Osteoblast (primary cell): ENCODE data around the gene PLOD1. TPM values are rescaled to one million over a fixed set of nuclear protein-coding genes. Genes with fewer than 3 reads are reported as not detected.

Experiments used
- DNase-seq: peaks from one replicate; pipeline ENCODE4 v3.0.0; 2011; ENCODE audit warnings: low spot score, mixed read lengths; ENCODE audit not compliant: insufficient read length; ENCODE audit errors: missing footprints
- H2AFZ ChIP-seq: 2 replicates; pipeline ENCODE4 v1.6.0; 2011; ENCODE audit warnings: mild to moderate bottlenecking, low read length
- H3K27ac ChIP-seq: 2 replicates; pipeline ENCODE4 v1.5.1; 2011; ENCODE audit warnings: mild to moderate bottlenecking, low read depth, low read length, moderate library complexity
- H3K27me3 ChIP-seq: 2 replicates; pipeline ENCODE4 v1.6.0; 2012; ENCODE audit warnings: mild to moderate bottlenecking, control low read depth, inconsistent platforms, low read length, moderate library complexity; ENCODE audit not compliant: insufficient read depth
- H3K36me3 ChIP-seq: 2 replicates; pipeline ENCODE4 v1.5.1; 2011; ENCODE audit warnings: mild to moderate bottlenecking, low read length, control low read depth, moderate library complexity; ENCODE audit not compliant: insufficient read depth
- H3K4me1 ChIP-seq: 2 replicates; pipeline ENCODE4 v1.5.1; 2011; ENCODE audit warnings: mild to moderate bottlenecking, low read length, control low read depth, moderate library complexity; ENCODE audit not compliant: insufficient read depth
- H3K4me2 ChIP-seq: 2 replicates; pipeline ENCODE4 v1.6.0; 2011; ENCODE audit warnings: mild to moderate bottlenecking, low read length; ENCODE audit not compliant: insufficient read depth
- H3K4me3 ChIP-seq: fragments of 200-600 bp; sonication (generic); 3 replicates; pipeline ENCODE4 v1.5.1; 2012; ENCODE audit warnings: mild to moderate bottlenecking, low read length, inconsistent platforms; ENCODE audit not compliant: insufficient read depth
- H3K79me2 ChIP-seq: 2 replicates; pipeline ENCODE4 v1.6.0; 2012; ENCODE audit warnings: mild to moderate bottlenecking, low read length, control low read depth, inconsistent platforms; ENCODE audit not compliant: insufficient read depth
- H3K9me3 ChIP-seq: 2 replicates; pipeline ENCODE4 v1.5.1; 2011; ENCODE audit warnings: low read depth, low read length, control low read depth
- H4K20me1 ChIP-seq: 2 replicates; pipeline ENCODE4 v1.6.0; 2012; ENCODE audit warnings: mild to moderate bottlenecking, low read length, control low read depth; ENCODE audit not compliant: insufficient read depth
- small RNA-seq: library from RNA; depleted of rRNA; stranded (forward); fragments of <200 nt; gene quantifications from one replicate; pipeline ENCODE3, GENCODE V24; 2012
- total RNA-seq: library from RNA; depleted of rRNA; stranded (reverse); fragments of >200 nt; gene quantifications from 2 replicates; pipeline ENCODE4 v1.2.3, GENCODE V29; 2012
- TF ChIP-seq, protein P1 (sequence below): IDR thresholded peaks from 2 replicates; pipeline ENCODE4 v1.5.1; 2011; ENCODE audit warnings: mild to moderate bottlenecking, low read depth, low read length, moderate library complexity; ENCODE audit errors: extremely low read depth

The PLOD1 gene
- total RNA-seq, 1 donor, result 281 TPM

DNA sequence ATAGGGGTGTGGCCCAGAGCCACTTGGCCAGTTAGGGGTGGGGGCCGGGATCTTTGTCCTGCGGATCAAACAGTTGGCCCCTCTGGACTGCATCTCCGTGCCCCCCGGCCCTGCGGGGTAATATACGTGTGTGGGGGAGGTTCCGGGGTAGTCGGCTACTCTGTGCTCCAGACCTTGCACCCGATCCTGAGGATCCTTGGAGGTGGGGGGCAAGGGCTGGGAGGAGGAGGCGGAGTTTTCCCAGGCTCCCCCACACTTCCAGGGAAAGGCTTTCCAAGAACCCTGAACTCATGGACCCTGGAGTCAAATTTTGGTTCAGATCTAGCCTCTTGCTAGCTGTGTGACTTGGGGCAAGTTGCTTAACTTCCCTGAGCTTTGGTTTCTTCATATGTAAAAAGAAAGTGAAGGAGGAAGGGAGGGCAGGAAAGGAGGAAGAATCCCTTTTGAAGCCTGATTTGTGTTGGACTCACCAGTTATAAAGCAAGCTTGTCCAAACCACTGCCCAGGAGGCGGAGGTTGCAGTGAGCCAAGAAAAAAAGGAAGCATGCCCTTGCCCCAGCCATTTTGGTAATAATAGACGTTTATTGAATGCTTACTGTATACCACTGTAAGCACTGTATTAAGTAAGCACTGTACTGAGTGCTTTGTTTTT, 85.5 kb downstream of the PLOD1 start:
- H4K20me1 ChIP-seq, result peaks cover 6% of the 10 kb centered on the region
- peak overlapping the region; percentile 90 for H3K4me2 ChIP-seq
- H3K9me3 ChIP-seq, result no peaks in the 10 kb centered on the region
- peaks cover 25% of the 10 kb centered on the region for H3K79me2 ChIP-seq
- peaks cover 11% of the 10 kb centered on the region for H3K36me3 ChIP-seq
- peak overlapping the region; percentile 93 for H3K4me3 ChIP-seq
- TF ChIP-seq, protein P1, sequence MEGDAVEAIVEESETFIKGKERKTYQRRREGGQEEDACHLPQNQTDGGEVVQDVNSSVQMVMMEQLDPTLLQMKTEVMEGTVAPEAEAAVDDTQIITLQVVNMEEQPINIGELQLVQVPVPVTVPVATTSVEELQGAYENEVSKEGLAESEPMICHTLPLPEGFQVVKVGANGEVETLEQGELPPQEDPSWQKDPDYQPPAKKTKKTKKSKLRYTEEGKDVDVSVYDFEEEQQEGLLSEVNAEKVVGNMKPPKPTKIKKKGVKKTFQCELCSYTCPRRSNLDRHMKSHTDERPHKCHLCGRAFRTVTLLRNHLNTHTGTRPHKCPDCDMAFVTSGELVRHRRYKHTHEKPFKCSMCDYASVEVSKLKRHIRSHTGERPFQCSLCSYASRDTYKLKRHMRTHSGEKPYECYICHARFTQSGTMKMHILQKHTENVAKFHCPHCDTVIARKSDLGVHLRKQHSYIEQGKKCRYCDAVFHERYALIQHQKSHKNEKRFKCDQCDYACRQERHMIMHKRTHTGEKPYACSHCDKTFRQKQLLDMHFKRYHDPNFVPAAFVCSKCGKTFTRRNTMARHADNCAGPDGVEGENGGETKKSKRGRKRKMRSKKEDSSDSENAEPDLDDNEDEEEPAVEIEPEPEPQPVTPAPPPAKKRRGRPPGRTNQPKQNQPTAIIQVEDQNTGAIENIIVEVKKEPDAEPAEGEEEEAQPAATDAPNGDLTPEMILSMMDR, result no peak
- peak overlapping the region; percentile 68 for H3K27ac ChIP-seq
- DNase-seq, result peak; percentile 78
- peaks cover 8% of the 10 kb centered on the region for H3K4me1 ChIP-seq
- H2AFZ ChIP-seq, result peak overlapping the region; percentile 85
- H3K27me3 ChIP-seq, result no peaks in the 10 kb centered on the region

DNA sequence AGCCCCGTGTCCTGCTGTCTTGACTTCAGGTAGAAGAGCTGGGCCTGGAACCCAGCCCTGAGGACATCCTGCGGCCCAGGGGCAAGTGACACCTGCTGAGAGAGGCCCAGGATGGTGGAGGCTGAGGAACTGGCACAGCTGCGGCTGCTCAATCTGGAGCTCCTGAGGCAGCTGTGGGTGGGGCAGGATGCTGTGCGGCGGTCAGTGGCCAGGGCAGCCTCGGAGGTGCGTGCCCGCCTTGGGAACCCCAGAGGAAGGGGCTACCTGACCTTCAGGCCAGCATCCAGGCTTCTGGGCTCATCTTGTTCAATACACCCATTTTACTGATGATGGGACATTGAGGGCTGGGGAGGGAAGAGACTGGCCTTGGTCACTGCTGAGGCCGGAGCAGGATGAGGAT, 87.1 kb downstream of the PLOD1 start:
- Histone ChIP-seq H3K4me2 (no peak overlapping the region), H3K27ac (no peak overlapping the region), H3K4me1 (peaks cover 5% of the 10 kb centered on the region), H3K9me3 (no peaks in the 10 kb centered on the region), H3K4me3 (no peak overlapping the region), H3K79me2 (peaks cover 25% of the 10 kb centered on the region), H3K27me3 (no peaks in the 10 kb centered on the region), H2AFZ (no peak overlapping the region), H4K20me1 (peaks cover 7% of the 10 kb centered on the region), H3K36me3 (peaks cover 16% of the 10 kb centered on the region)
- DNase-seq, result peak; percentile 59
- TF ChIP-seq, protein P1, result no peak

DNA sequence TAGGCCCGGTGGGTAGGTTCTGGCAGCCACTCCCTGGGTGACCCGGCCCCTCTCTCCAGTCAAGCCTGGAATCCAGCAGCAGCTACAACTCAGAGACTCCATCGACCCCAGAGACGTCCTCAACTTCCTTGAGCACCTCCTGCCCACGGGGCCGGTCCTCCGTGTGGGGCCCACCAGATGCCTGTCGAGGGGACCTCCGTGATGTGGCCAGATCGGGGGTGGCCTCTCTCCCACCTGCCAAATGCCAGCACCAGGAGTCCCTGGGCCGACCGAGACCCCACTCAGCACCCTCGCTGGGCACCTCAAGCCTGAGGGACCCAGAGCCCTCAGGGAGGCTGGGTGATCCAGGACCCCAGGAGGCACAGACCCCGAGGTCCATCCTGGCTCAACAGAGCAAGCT, 87.5 kb downstream of the PLOD1 start:
- Histone ChIP-seq H3K27ac (no peak overlapping the region), H3K9me3 (no peaks in the 10 kb centered on the region), H3K79me2 (peaks cover 25% of the 10 kb centered on the region), H4K20me1 (peaks cover 8% of the 10 kb centered on the region), H2AFZ (no peak overlapping the region), H3K4me2 (no peak overlapping the region), H3K4me3 (no peak overlapping the region), H3K27me3 (no peaks in the 10 kb centered on the region), H3K4me1 (peaks cover 5% of the 10 kb centered on the region), H3K36me3 (peaks cover 17% of the 10 kb centered on the region)
- DNase-seq, result no peak
- TF ChIP-seq, protein P1, result no peak

Small RNA genes within 50 kb of the gene (small RNA-seq; reads per million reads assigned to genes)
- not detected for gene AL096840.1
- gene RF00019, result not detected
- 11.5 reads per million, percentile 92 among the genes with 10 or more reads in this experiment for gene RNU5E-4P

Other genes with a start within 250 kb of the PLOD1 start
- under 0.01 TPM in 2 replicates for gene DRAXIN, start 243.0 kb upstream of the PLOD1 start, total RNA-seq
- gene AGTRAP, start 198.6 kb upstream of the PLOD1 start, total RNA-seq, result 47.7 and 56.5 TPM in 2 replicates
- gene C1orf167, start 172.5 kb upstream of the PLOD1 start, total RNA-seq, result under 0.01 TPM in 1 of 2 replicates, not detected in the other
- 32.6 and 34.5 TPM in 2 replicates for gene MTHFR, start 128.8 kb upstream of the PLOD1 start, total RNA-seq
- gene CLCN6, start 128.5 kb upstream of the PLOD1 start, total RNA-seq, result 21.0 and 22.4 TPM in 2 replicates
- gene NPPA, start 86.9 kb upstream of the PLOD1 start, total RNA-seq, result not detected in 2 replicates
- gene NPPB, start 75.8 kb upstream of the PLOD1 start, total RNA-seq, result not detected in 2 replicates
- 51.6 and 64.1 TPM in 2 replicates for gene KIAA2013, start 8.3 kb upstream of the PLOD1 start, total RNA-seq
- 46.0 and 51.0 TPM in 2 replicates for gene MFN2, start 45.7 kb downstream of the PLOD1 start, total RNA-seq
- gene MIIP, start 84.8 kb downstream of the PLOD1 start, total RNA-seq, result 24.2 and 26.4 TPM in 2 replicates
- under 0.01 and 0.29 TPM in 2 replicates for gene TNFRSF8, start 128.6 kb downstream of the PLOD1 start, total RNA-seq
- 11.2 and 12.7 TPM in 2 replicates for gene TNFRSF1B, start 232.3 kb downstream of the PLOD1 start, total RNA-seq